Brain microvascular endothelial cell (primary cell): ENCODE data around the gene CHMP1A.

Source experiments
- DNase-seq: peaks from one replicate; pipeline ENCODE4 v3.0.0-alpha.2; 2020
- H3K27ac ChIP-seq: fragments of 250-450 bp; sonication (Bioruptor Pico); 2 replicates; pipeline ENCODE4 v1.5.1; 2020; ENCODE audit warnings: mild to moderate bottlenecking, moderate library complexity
- H3K27me3 ChIP-seq: fragments of 250-450 bp; sonication (Bioruptor Pico); replicated peaks from 2 replicates; pipeline ENCODE4 v1.5.1; 2020; ENCODE audit warnings: mild to moderate bottlenecking
- H3K36me3 ChIP-seq: fragments of 250-450 bp; sonication (Bioruptor Pico); replicated peaks from 2 replicates; pipeline ENCODE4 v1.5.1; 2020; ENCODE audit warnings: mild to moderate bottlenecking
- H3K4me3 ChIP-seq: 2 replicates; pipeline ENCODE4 v1.5.1; 2011; ENCODE audit warnings: low read depth, mild to moderate bottlenecking, control low read depth, low read length, moderate library complexity
- in situ Hi-C: cut with HindIII; loops from 2 replicates; pipeline ENCODE4 v1.10.0; 2017; ENCODE audit warnings: low sequenced_read_pairs, low pct_ligation_motif_present
- TF ChIP-seq, protein P1 (sequence below): IDR thresholded peaks from 2 replicates; pipeline ENCODE4 v1.5.1; 2011; ENCODE audit warnings: low read depth, mild to moderate bottlenecking, moderate library complexity, low read length, control low read depth, inconsistent platforms; ENCODE audit errors: missing control alignments

The CHMP1A gene

DNA sequence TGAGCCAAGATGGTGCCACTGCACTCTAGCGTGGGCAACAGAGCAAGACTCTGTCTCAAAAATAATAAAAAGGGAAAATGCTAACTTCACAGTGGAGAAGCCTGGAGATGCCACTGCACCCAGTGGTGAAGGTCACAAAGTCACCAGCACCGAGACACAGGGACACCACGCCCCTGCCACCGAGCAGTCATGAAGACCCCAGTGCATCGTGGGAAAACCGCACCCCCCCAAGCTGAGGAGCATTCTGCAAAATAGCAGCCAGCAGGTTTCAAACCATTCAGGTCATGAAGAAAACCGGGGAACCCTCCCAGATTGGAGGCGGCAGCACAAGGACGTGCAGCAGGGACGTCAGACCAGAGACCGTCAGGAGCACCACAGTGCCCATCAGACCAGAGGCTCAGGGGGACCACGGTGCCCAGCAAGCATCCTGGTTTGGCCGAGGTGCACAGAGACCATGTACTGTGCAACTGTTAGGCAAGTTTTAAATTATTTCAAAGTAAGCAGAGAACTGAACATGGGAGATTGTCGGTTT lies 13.7 kb downstream of the CHMP1A start:
- DNase-seq: no peak
- in situ Hi-C loops: no loop called here
- Histone ChIP-seq H3K36me3 (peaks cover 29% of the 10 kb centered on the region), H3K27me3 (no peaks in the 10 kb centered on the region), H3K27ac (no peak overlapping the region), H3K4me3 (no peak overlapping the region)
- TF ChIP-seq, protein P1, sequence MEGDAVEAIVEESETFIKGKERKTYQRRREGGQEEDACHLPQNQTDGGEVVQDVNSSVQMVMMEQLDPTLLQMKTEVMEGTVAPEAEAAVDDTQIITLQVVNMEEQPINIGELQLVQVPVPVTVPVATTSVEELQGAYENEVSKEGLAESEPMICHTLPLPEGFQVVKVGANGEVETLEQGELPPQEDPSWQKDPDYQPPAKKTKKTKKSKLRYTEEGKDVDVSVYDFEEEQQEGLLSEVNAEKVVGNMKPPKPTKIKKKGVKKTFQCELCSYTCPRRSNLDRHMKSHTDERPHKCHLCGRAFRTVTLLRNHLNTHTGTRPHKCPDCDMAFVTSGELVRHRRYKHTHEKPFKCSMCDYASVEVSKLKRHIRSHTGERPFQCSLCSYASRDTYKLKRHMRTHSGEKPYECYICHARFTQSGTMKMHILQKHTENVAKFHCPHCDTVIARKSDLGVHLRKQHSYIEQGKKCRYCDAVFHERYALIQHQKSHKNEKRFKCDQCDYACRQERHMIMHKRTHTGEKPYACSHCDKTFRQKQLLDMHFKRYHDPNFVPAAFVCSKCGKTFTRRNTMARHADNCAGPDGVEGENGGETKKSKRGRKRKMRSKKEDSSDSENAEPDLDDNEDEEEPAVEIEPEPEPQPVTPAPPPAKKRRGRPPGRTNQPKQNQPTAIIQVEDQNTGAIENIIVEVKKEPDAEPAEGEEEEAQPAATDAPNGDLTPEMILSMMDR: no peak

DNA sequence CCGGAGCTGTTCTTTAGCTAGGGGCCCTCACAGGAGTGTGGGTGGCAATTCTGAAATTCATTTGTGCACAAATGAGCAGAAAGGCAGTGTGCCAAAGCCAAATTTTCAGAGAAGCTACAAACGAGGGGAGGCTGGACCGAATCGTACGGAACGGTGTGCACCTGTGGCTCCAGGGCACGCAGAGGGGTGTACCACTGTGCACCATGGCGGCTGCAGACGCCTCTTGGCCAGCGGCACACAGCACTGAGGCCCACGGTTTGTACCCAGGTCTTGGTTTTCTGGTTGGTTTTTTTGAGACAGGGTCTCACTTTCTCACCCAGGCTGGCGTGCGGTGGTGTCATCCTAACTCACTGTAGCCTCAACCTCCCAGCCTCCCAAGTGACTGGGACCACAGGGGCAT lies 14.9 kb downstream of the CHMP1A start:
- in situ Hi-C loops: no loop called here
- TF ChIP-seq, protein P1: no peak
- no peaks in the 10 kb centered on the region for H3K27me3 ChIP-seq
- no peak for DNase-seq
- peaks cover 27% of the 10 kb centered on the region for H3K36me3 ChIP-seq
- no peak overlapping the region for H3K27ac ChIP-seq
- no peak overlapping the region for H3K4me3 ChIP-seq

DNA sequence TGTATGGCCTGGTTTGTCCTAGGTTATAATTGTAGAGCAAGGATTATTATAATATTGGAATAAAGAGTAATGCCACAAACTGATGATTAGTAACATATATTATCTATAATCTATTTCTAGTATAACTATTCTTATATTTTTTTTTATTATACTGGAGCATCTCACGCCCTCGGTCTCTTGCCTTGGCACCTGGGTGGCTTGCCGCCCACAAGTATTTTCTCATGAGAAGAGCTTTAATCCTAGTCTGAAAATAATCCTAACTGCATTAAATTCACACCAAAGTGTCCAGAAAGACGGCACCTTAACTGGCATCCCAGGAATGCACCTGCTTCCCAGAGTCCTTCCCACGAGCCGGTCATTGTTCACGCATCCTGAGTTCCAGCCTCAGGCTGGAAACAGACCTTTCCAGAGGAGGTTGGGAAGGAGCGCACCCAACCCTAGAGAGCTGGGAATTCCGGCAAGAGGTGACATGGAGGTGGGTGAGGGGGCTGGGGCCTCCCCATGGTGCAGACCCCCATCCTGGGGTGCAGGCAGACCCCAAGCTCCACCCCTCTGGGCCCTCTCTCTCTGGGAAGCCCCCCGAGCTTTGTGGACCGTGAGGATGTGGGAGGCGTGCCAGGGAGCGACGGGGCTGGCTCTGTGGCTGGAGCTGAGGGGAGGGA lies 15.9 kb downstream of the CHMP1A start:
- in situ Hi-C loops: no loop called here
- no peak for DNase-seq
- peaks cover 21% of the 10 kb centered on the region for H3K36me3 ChIP-seq
- H3K27ac ChIP-seq: no peak overlapping the region
- no peaks in the 10 kb centered on the region for H3K27me3 ChIP-seq
- TF ChIP-seq, protein P1: no peak
- H3K4me3 ChIP-seq: no peak overlapping the region

DNA sequence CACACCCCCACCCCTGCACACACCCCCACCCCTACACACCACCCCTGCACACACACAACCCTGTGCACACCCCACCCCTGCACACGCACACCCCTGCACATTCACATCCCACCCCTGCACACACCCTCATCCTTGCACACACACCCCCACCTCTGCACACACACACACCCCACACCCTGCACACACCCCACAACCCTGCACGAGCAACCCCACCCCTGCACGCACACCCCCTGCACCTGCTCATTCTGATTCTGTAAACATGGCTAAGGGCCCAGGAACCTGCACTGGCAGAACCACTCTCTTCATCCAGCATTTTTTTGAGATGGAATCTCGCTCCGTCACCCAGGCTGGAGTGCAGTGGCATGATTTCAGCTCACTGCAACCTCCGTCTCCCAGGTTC lies 18.1 kb downstream of the CHMP1A start:
- in situ Hi-C loops: no loop called here
- Histone ChIP-seq H3K36me3 (peaks cover under 1% of the 10 kb centered on the region), H3K27ac (no peak overlapping the region), H3K4me3 (no peak overlapping the region), H3K27me3 (no peaks in the 10 kb centered on the region)
- no peak for DNase-seq
- TF ChIP-seq, protein P1: no peak

DNA sequence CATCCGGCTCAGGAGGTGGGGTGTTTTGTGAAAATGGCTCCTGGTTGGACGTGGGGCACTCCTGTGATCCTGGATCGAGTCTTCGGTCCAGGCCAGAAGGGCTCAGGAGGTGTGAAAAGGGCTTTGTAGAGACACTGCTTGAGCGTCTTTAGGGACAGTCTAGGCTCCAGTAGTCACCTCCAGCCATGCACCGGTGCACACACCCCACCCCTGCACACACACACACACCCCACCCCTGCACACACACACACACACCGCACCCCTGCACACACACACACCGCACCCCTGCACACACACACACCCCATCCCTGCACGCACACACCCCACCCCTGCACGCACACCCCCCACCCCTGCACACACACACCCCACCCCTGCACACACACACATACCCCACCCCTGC lies 19.1 kb downstream of the CHMP1A start:
- Histone ChIP-seq H3K36me3 (no peaks in the 10 kb centered on the region), H3K27me3 (no peaks in the 10 kb centered on the region), H3K4me3 (no peak overlapping the region), H3K27ac (no peak overlapping the region)
- no peak for DNase-seq
- TF ChIP-seq, protein P1: no peak
- in situ Hi-C loops: no loop called here

DNA sequence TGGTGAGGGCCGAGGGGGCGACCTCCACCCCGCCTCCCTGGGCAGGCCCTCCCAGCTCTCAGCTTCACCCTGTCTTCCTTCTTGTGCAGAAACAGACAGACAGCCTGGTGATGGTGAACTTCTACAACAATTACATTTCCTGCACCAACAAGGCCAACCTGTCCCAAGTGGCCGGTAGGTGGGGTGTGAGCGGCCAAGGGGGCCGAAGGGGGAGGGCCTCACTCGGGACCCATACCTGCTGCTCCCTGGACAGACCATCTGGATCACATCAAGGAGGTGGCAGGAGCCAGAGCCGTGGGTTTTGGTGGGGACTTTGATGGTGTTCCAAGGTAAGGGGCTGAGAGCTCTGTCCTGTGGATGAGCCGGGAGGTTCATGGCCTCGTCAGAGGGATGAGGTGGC lies 20.1 kb downstream of the CHMP1A start:
- in situ Hi-C loops: no loop called here

More for the DNA sequence above, 20.1 kb downstream of the CHMP1A start:
- H3K4me3 ChIP-seq: no peak overlapping the region
- H3K27ac ChIP-seq: no peak overlapping the region
- DNase-seq: no peak
- no peaks in the 10 kb centered on the region for H3K36me3 ChIP-seq
- no peaks in the 10 kb centered on the region for H3K27me3 ChIP-seq
- TF ChIP-seq, protein P1: no peak
